ENCODE results near the gene BTBD6.

Gene BTBD6

DNA sequence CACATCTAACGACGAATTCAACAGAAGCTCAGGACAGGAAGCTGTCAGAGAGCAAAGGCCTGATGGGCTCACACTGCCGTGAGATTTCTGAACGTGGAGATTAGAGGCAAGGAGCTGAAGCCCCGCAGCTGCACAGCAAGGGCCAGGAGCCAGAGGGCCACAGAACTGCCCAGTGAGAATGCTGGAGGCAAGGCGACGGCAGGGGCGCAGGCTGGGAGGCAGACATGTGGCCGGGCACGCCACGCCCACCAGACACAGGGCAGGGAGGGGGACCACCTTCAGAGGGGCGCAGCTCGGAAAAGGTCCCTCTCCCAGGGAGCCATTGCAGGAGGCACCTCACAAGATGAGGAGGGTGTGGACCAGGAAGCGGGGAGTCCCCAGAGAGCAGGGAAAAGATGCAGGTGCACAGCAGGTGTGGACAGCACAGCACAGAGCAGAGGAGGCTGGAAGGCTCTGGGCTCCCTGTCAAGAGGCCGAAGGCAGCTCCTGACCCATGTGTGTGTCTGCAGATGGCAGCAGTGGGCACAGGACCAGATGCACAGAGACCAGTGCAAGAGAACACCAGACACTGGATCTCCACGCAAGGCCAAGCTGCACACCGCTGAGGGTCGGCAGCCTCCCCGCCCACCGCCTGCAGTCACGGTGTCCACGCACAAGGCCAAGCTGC, 23.0 kb downstream of the BTBD6 start:
- no peaks in the 10 kb centered on the region for H3K4me1 ChIP-seq (ENCODE audit: insufficient read depth, low read length)
- H3K9ac ChIP-seq (ENCODE audit: low read depth, low read length): no peak overlapping the region
- TF ChIP-seq, protein P1, sequence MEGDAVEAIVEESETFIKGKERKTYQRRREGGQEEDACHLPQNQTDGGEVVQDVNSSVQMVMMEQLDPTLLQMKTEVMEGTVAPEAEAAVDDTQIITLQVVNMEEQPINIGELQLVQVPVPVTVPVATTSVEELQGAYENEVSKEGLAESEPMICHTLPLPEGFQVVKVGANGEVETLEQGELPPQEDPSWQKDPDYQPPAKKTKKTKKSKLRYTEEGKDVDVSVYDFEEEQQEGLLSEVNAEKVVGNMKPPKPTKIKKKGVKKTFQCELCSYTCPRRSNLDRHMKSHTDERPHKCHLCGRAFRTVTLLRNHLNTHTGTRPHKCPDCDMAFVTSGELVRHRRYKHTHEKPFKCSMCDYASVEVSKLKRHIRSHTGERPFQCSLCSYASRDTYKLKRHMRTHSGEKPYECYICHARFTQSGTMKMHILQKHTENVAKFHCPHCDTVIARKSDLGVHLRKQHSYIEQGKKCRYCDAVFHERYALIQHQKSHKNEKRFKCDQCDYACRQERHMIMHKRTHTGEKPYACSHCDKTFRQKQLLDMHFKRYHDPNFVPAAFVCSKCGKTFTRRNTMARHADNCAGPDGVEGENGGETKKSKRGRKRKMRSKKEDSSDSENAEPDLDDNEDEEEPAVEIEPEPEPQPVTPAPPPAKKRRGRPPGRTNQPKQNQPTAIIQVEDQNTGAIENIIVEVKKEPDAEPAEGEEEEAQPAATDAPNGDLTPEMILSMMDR (IDR thresholded peaks at IDR 0.05; ENCODE audit: borderline replicate concordance, extremely low read depth, low read length, poor library complexity, severe bottlenecking): no peak
- no peak for TF ChIP-seq EZH2 (IDR thresholded peaks at IDR 0.05; ENCODE audit: borderline replicate concordance, low read depth, low read length, severe bottlenecking)
- no peaks in the 10 kb centered on the region for H3K9me3 ChIP-seq (ENCODE audit: insufficient read depth, low read length, severe bottlenecking)
- H3K36me3 ChIP-seq (ENCODE audit: insufficient read depth, low read length): peaks cover 20% of the 10 kb centered on the region
- H4K20me1 ChIP-seq (ENCODE audit: insufficient read depth, low read length): peaks cover 63% of the 10 kb centered on the region
- H3K27me3 ChIP-seq (ENCODE audit: insufficient read depth, low read length, poor library complexity): no peaks in the 10 kb centered on the region
- no peak overlapping the region; the same call in 1 of the 2 replicates for H3K27ac ChIP-seq (ENCODE audit: low read length)
- H3K4me3 ChIP-seq (ENCODE audit: low read depth in 1 of 2, low read length in 2 of 2): no peak overlapping the region
- H3K79me2 ChIP-seq (ENCODE audit: insufficient read depth, low read length): peaks cover 50% of the 10 kb centered on the region
- ATAC-seq (ENCODE audit: insufficient read depth, low read depth) (no peak), DNase-seq (no peak)
- H3K4me2 ChIP-seq (ENCODE audit: insufficient read depth, low read length): no peak overlapping the region
- no peak overlapping the region for H2AFZ ChIP-seq (ENCODE audit: low read depth, low read length)

DNA sequence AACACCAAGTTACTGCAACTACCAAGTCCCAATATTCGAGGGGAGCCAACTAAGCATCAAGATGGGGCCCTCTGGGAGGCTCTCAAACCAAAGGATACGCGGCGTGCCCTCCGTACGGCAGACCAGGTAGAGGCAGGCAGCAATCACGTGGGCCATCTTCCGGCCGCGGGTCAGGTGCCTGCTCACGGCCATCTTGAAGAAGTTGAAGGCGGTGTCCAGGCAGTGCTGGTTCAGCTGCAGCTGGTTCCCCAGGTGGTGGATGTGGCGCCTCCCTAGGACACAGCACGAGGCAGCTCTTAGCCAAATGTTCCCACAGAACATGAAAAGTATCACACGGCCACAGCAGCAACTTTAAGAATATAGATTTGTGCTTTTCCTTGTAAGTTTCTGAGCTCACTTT, 24.3 kb downstream of the BTBD6 start:
- ATAC-seq (ENCODE audit: insufficient read depth, low read depth): no peak
- Histone ChIP-seq H3K4me2 (ENCODE audit: insufficient read depth, low read length) (no peak overlapping the region), H3K4me1 (ENCODE audit: insufficient read depth, low read length) (no peaks in the 10 kb centered on the region), H3K36me3 (ENCODE audit: insufficient read depth, low read length) (peaks cover 18% of the 10 kb centered on the region), H2AFZ (ENCODE audit: low read depth, low read length) (no peak overlapping the region), H4K20me1 (ENCODE audit: insufficient read depth, low read length) (peaks cover 61% of the 10 kb centered on the region), H3K79me2 (ENCODE audit: insufficient read depth, low read length) (peaks cover 52% of the 10 kb centered on the region), H3K27me3 (ENCODE audit: insufficient read depth, low read length, poor library complexity) (no peaks in the 10 kb centered on the region), H3K9ac (ENCODE audit: low read depth, low read length) (no peak overlapping the region), H3K4me3 (ENCODE audit: low read depth in 1 of 2, low read length in 2 of 2) (no peak overlapping the region), H3K27ac (ENCODE audit: low read length) (no peak overlapping the region), H3K9me3 (ENCODE audit: insufficient read depth, low read length, severe bottlenecking) (no peaks in the 10 kb centered on the region)
- TF ChIP-seq, protein P1 (IDR thresholded peaks at IDR 0.05; ENCODE audit: borderline replicate concordance, extremely low read depth, low read length, poor library complexity, severe bottlenecking): no peak
- TF ChIP-seq EZH2 (IDR thresholded peaks at IDR 0.05; ENCODE audit: borderline replicate concordance, low read depth, low read length, severe bottlenecking): no peak
- no peak for DNase-seq

DNA sequence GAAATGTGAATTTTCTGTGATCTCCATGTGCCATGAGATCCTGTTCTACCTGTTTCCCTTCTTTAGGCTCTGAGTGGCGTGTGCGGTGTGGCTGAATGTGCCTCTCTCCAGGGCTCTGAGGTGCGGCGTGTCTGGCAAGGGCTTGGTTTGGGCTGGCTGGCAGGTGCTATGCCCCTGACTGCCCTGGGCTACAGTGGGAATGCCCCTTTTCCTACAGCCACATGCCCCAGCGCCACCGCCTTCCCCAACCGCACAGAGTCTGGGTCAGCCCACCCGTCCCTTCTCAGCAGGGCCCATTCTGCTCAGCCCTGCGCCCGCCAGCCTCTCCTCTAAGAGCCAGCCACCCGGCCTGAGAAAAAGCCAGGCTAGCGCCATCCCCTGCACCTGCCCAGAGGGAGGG, 24.7 kb downstream of the BTBD6 start:
- no peak overlapping the region for H3K4me3 ChIP-seq (ENCODE audit: low read depth in 1 of 2, low read length in 2 of 2)
- no peaks in the 10 kb centered on the region for H3K9me3 ChIP-seq (ENCODE audit: insufficient read depth, low read length, severe bottlenecking)
- H3K9ac ChIP-seq (ENCODE audit: low read depth, low read length): no peak overlapping the region
- H2AFZ ChIP-seq (ENCODE audit: low read depth, low read length): no peak overlapping the region
- H3K27ac ChIP-seq (ENCODE audit: low read length): no peak overlapping the region
- no peak for DNase-seq
- H3K4me2 ChIP-seq (ENCODE audit: insufficient read depth, low read length): no peak overlapping the region
- no peak for TF ChIP-seq EZH2 (IDR thresholded peaks at IDR 0.05; ENCODE audit: borderline replicate concordance, low read depth, low read length, severe bottlenecking)
- TF ChIP-seq, protein P1 (IDR thresholded peaks at IDR 0.05; ENCODE audit: borderline replicate concordance, extremely low read depth, low read length, poor library complexity, severe bottlenecking): no peak
- H3K27me3 ChIP-seq (ENCODE audit: insufficient read depth, low read length, poor library complexity): no peaks in the 10 kb centered on the region
- H4K20me1 ChIP-seq (ENCODE audit: insufficient read depth, low read length): peaks cover 58% of the 10 kb centered on the region
- peaks cover 14% of the 10 kb centered on the region for H3K36me3 ChIP-seq (ENCODE audit: insufficient read depth, low read length)
- ATAC-seq (ENCODE audit: insufficient read depth, low read depth): no peak
- H3K79me2 ChIP-seq (ENCODE audit: insufficient read depth, low read length): peaks cover 56% of the 10 kb centered on the region
- no peaks in the 10 kb centered on the region for H3K4me1 ChIP-seq (ENCODE audit: insufficient read depth, low read length)
